Endothelial cell of umbilical vein (primary cell): ENCODE data around the gene TRIM68. TPM values are rescaled to one million over a fixed set of nuclear protein-coding genes. Genes with fewer than 3 reads are reported as not detected.

Experiments
- BruUV-seq: library from RNA; stranded (reverse); fragments of 400-500 nt; replicated peaks from 2 replicates; lab custom pipeline; 2021; lab: Mats Ljungman, UMichigan
- CTCF ChIA-PET: fragments of 300-600, 350-600 bp; sonication (Branson Sonifier 250); formaldehyde crosslinking; loops from one replicate; lab custom pipeline; 2021; ENCODE audit warnings: antibody characterized with exemption, inconsistent platforms; lab: Charles Lee
- POLR2A ChIA-PET: fragments of 300-600, 350-600 bp; sonication (Branson Sonifier 250); formaldehyde crosslinking; loops from one replicate; lab custom pipeline; 2021; ENCODE audit warnings: antibody characterized with exemption, inconsistent platforms; lab: Charles Lee
- DNase-seq: peaks from one replicate; pipeline ENCODE4 v3.0.0-alpha.2; 2011; ENCODE audit warnings: low read depth, low spot score
- FAIRE-seq: peaks from 2 replicates; lab custom pipeline; 2011; peaks lifted over from hg19 to GRCh38; lab: Jason Lieb, UNC
- H2AFZ ChIP-seq: 2 replicates; pipeline ENCODE4 v1.6.0; 2012; ENCODE audit warnings: low read depth, low read length, control low read depth, inconsistent platforms
- H3K27ac ChIP-seq: 2 replicates; pipeline ENCODE4 v1.5.1; 2011; ENCODE audit warnings: low read depth, mild to moderate bottlenecking, control low read depth, low read length, moderate library complexity; ENCODE audit not compliant: insufficient read depth
- H3K27me3 ChIP-seq, 2 experiments: 2 replicates each; pipeline versions ENCODE4 v1.6.0 to v1.6.1; 2011; ENCODE audit warnings: low read length in 2 of 2, mixed read lengths in 1 of 2; ENCODE audit not compliant: control insufficient read depth in 2 of 2, insufficient read depth in 2 of 2
- H3K36me3 ChIP-seq, 2 experiments: 2 replicates in 1 of 2; 3 replicates in 1 of 2; pipeline ENCODE4 v1.5.1; 2011; ENCODE audit warnings: low read length in 2 of 2, mild to moderate bottlenecking in 1 of 2, moderate library complexity in 1 of 2; ENCODE audit not compliant: control insufficient read depth in 2 of 2, insufficient read depth in 2 of 2; ENCODE audit errors: extremely low read depth in 1 of 2
- H3K4me1 ChIP-seq: 3 replicates; pipeline ENCODE4 v1.5.1; 2011; ENCODE audit warnings: mild to moderate bottlenecking, low read length; ENCODE audit not compliant: control insufficient read depth, insufficient read depth; ENCODE audit errors: extremely low read depth
- H3K4me2 ChIP-seq: 2 replicates; pipeline ENCODE4 v1.6.1; 2011; ENCODE audit warnings: low read length, control low read depth, mixed read lengths; ENCODE audit not compliant: insufficient read depth
- H3K4me3 ChIP-seq, 3 experiments: fragments of 200-600 bp in 1 of 3; sonication (generic), shearing (Covaris generic) in 1 of 3; replicated peaks in 1 of 3; 2 replicates each; pipeline ENCODE4 v1.5.1; 2011 to 2016; ENCODE audit warnings: control low read depth in 3 of 3, low read length in 3 of 3, mild to moderate bottlenecking in 2 of 3, inconsistent platforms in 1 of 3, low read depth in 1 of 3, moderate library complexity in 1 of 3; ENCODE audit not compliant: insufficient read depth in 1 of 3
- H3K79me2 ChIP-seq: 2 replicates; pipeline ENCODE4 v1.6.0; 2012; ENCODE audit warnings: low read length, inconsistent platforms; ENCODE audit not compliant: control insufficient read depth, insufficient read depth
- H3K9ac ChIP-seq: replicated peaks from 2 replicates; pipeline ENCODE3; 2011; ENCODE audit warnings: low read length, control low read depth; ENCODE audit not compliant: insufficient read depth; ENCODE audit errors: extremely low read depth
- H3K9me1 ChIP-seq: replicated peaks from 3 replicates; pipeline ENCODE4 v1.6.0; 2011; ENCODE audit warnings: mild to moderate bottlenecking, low read length; ENCODE audit not compliant: control insufficient read depth, insufficient read depth; ENCODE audit errors: extremely low read depth
- H3K9me3 ChIP-seq: replicated peaks from 2 replicates; pipeline ENCODE4 v1.5.1; 2012; ENCODE audit warnings: low read length, inconsistent platforms; ENCODE audit not compliant: control insufficient read depth, insufficient read depth
- H4K20me1 ChIP-seq: replicated peaks from 2 replicates; pipeline ENCODE3; 2011; ENCODE audit warnings: mild to moderate bottlenecking, low read length; ENCODE audit not compliant: control insufficient read depth, insufficient read depth; ENCODE audit errors: extremely low read depth
- EZH2 ChIP-seq: IDR thresholded peaks from 2 replicates; pipeline ENCODE4 v1.6.1; 2012; ENCODE audit warnings: borderline replicate concordance, low read depth, mild to moderate bottlenecking, moderate library complexity, low read length, inconsistent platforms; ENCODE audit not compliant: severe bottlenecking
- FOS ChIP-seq: IDR thresholded peaks from 2 replicates; pipeline ENCODE4 v1.6.1; 2011; ENCODE audit warnings: mild to moderate bottlenecking, low read length, moderate library complexity, borderline replicate concordance; ENCODE audit not compliant: insufficient read depth
- GATA2 ChIP-seq: IDR thresholded peaks from 2 replicates; pipeline ENCODE4 v1.7.0; 2011; ENCODE audit warnings: low read depth, mild to moderate bottlenecking, moderate library complexity, mixed read lengths, low read length; ENCODE audit not compliant: insufficient read length, insufficient read depth
- JUN ChIP-seq: IDR thresholded peaks from 2 replicates; pipeline ENCODE4 v1.6.1; 2011; ENCODE audit warnings: borderline replicate concordance, low read depth; ENCODE audit not compliant: insufficient read length, insufficient read depth
- MYC ChIP-seq: IDR thresholded peaks from one replicate; pipeline ENCODE4 v1.6.1; 2011; ENCODE audit warnings: mild to moderate bottlenecking, low read depth, low read length
- POLR2A ChIP-seq: IDR thresholded peaks from 2 replicates; pipeline ENCODE4 v1.6.1; 2012; ENCODE audit warnings: low read depth, mild to moderate bottlenecking, control low read depth, low read length
- POLR2AphosphoS5 ChIP-seq: IDR thresholded peaks from 2 replicates; pipeline ENCODE4 v1.6.1; 2012; ENCODE audit warnings: low read depth, mild to moderate bottlenecking, control low read depth, low read length, moderate library complexity; ENCODE audit not compliant: insufficient read depth
- dilution Hi-C: fragments of 300-500 bp; cut with MboI; formaldehyde crosslinking; loops from one replicate; pipeline ENCODE4 v1.15.0; 2019; ENCODE audit warnings: low sequenced_read_pairs; ENCODE audit not compliant: extremely low pct_ligation_motif_present
- intact Hi-C: fragments of 100-400 bp; cut with micrococcal nuclease; formaldehyde crosslinking; loops from one replicate; pipeline ENCODE4 v1.10.0; 2022
- polyA plus RNA-seq, 4 experiments: library from polyadenylated mRNA; depleted of rRNA in 3 of 4; stranded (reverse) in 3 of 4; unstranded in 1 of 4; fragments of >200 nt; gene quantifications; 2 replicates each; pipeline versions ENCODE4 v1.2.1 to v1.2.3, GENCODE V29; 2011 to 2012; ENCODE audit warnings: missing spikeins in 1 of 4
- total RNA-seq: library from RNA; stranded (reverse); gene quantifications from 2 replicates; pipeline ENCODE4 v1.2.3, GENCODE V29; 2021
- TF ChIP-seq, protein P1 (sequence below): IDR thresholded peaks from 2 replicates; pipeline ENCODE4 v1.6.1; 2011; ENCODE audit not compliant: insufficient read depth, insufficient read length
- TF ChIP-seq, protein P2 (sequence below), 2 donors: IDR thresholded peaks; 1 replicate in 1 of 2; 2 replicates in 1 of 2; pipeline ENCODE4 v1.5.1; 2011; ENCODE audit warnings: low read length in 2 of 2, mild to moderate bottlenecking in 2 of 2, moderate library complexity in 2 of 2, control low read depth in 1 of 2, inconsistent platforms in 1 of 2, low read depth in 1 of 2; ENCODE audit not compliant: insufficient read depth in 1 of 2; ENCODE audit errors: extremely low read depth in 1 of 2

TRIM68 gene
- total and polyA plus RNA-seq, 2 donors (not counting 3 experiments of a cell fraction or from before 2014, with no cell fraction given): 8.1 to 11.3 TPM

DNA sequence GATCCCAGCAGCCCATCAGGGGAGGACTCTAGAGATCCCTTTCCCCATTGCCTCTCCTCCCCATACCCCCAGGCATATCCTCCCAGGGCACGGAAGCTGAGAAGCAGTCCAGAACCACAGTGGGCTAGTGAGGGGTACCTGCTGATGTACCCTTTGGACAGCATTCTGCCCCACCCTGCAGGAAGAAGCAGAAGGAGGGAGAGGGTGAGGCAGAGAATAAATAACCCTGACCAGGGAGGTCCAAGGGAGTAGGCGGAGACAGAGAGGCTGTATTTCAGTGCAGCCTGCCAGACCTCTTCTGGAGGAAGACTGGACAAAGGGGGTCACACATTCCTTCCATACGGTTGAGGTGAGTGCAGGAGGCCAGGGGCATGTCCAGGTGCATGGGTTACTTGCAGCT lies 35.7 kb upstream of the TRIM68 start, which contains the start of gene OR51E1:
TSS of gene OR51E1 (plus strand) at position 301 of the 400 bp plus-strand sequence. CDS start 8,545 bp downstream, outside the sequence.
- intact Hi-C loops: no loop called here
- CTCF ChIA-PET: no interaction called here
- no peak for TF ChIP-seq GATA2
- no TSS peak for BruUV-seq
- Histone ChIP-seq H2AFZ (no peak within 1 kb of the TSS), H3K27ac (no peak within 1 kb of the TSS), H3K4me1 (no peaks in the 10 kb centered on the region), H3K27me3 (no peaks in the 10 kb centered on the region), H4K20me1 (no peaks in the 10 kb centered on the region), H3K9me3 (no peaks in the 10 kb centered on the region), H3K9me1 (no peaks in the 10 kb centered on the region), H3K4me3 (no peak within 1 kb of the TSS), H3K36me3 (no peaks in the 10 kb centered on the region), H3K79me2 (no peaks in the 10 kb centered on the region), H3K9ac (no peak within 1 kb of the TSS), H3K4me2 (no peak within 1 kb of the TSS)
- POLR2A ChIA-PET: no interaction called here
- no peak for DNase-seq
- dilution Hi-C loops: no loop called here
- FAIRE-seq: no peak

DNA sequence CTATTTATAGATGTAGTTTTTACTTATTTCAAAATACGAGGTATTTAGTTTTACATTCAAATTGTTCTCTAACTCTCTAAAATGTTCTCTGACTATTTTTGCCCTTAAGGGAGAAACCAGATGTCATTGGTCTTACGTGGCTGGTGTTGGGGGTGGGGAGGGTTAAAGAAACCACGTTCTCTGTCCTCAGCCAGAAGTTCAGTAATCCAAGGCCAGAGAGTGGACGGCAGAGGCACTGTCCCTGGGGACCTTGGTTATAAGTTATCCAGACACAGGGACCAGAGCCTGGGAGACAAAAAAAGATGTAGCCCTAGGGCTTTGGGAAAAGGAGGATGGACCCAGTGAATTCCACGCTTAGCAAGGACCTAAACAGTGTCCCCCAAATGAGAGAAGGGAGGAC lies 35.0 kb upstream of the TRIM68 start:
- Histone ChIP-seq H3K36me3 (no peaks in the 10 kb centered on the region), H3K27me3 (no peaks in the 10 kb centered on the region), H4K20me1 (no peaks in the 10 kb centered on the region), H3K9ac (no peak overlapping the region), H3K4me2 (no peak overlapping the region), H3K79me2 (no peaks in the 10 kb centered on the region), H3K9me3 (no peaks in the 10 kb centered on the region), H3K4me3 (no peak overlapping the region), H3K9me1 (no peaks in the 10 kb centered on the region), H3K27ac (no peak overlapping the region), H3K4me1 (no peaks in the 10 kb centered on the region), H2AFZ (no peak overlapping the region)
- no TSS peak for BruUV-seq
- DNase-seq: no peak
- TF ChIP-seq, protein P1, sequence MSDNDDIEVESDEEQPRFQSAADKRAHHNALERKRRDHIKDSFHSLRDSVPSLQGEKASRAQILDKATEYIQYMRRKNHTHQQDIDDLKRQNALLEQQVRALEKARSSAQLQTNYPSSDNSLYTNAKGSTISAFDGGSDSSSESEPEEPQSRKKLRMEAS: no peak
- TF ChIP-seq JUN: no peak
- TF ChIP-seq MYC: no peak
- no peak for TF ChIP-seq POLR2A
- TF ChIP-seq POLR2AphosphoS5: no peak
- TF ChIP-seq, protein P2, sequence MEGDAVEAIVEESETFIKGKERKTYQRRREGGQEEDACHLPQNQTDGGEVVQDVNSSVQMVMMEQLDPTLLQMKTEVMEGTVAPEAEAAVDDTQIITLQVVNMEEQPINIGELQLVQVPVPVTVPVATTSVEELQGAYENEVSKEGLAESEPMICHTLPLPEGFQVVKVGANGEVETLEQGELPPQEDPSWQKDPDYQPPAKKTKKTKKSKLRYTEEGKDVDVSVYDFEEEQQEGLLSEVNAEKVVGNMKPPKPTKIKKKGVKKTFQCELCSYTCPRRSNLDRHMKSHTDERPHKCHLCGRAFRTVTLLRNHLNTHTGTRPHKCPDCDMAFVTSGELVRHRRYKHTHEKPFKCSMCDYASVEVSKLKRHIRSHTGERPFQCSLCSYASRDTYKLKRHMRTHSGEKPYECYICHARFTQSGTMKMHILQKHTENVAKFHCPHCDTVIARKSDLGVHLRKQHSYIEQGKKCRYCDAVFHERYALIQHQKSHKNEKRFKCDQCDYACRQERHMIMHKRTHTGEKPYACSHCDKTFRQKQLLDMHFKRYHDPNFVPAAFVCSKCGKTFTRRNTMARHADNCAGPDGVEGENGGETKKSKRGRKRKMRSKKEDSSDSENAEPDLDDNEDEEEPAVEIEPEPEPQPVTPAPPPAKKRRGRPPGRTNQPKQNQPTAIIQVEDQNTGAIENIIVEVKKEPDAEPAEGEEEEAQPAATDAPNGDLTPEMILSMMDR (IDR thresholded peaks at IDR 0.05; ENCODE audit: extremely low read depth in 1 of 2, insufficient read depth in 1 of 2, low read depth in 1 of 2, low read length in 2 of 2): no peak
- TF ChIP-seq FOS: no peak
- no peak for TF ChIP-seq GATA2
- no peak for TF ChIP-seq EZH2
- intact Hi-C loops (no loop called here), dilution Hi-C loops (no loop called here)
- FAIRE-seq: no peak
- ChIA-PET CTCF (no interaction called here), POLR2A (no interaction called here)
